T-helper 1 cell treated with Interleukin-12 subunit alpha and Interleukin-12 subunit beta and Interleukin-4 antibody, amounts not matched to agents 30 μg/mL and 1 μg/mL, for 36 hours (primary cell): ENCODE data around the gene KIAA0232.

Experiments
- H3K27ac Mint-ChIP-seq: one replicate; pipeline ENCODE4 v1.8.0; 2021; ENCODE audit warnings: mild to moderate bottlenecking, mixed read lengths
- H3K27me3 Mint-ChIP-seq: one replicate; pipeline ENCODE4 v1.8.0; 2021; ENCODE audit warnings: low read depth, mixed read lengths
- H3K36me3 Mint-ChIP-seq: one replicate; pipeline ENCODE4 v1.8.0; 2021; ENCODE audit warnings: low read depth, mixed read lengths
- H3K4me1 Mint-ChIP-seq: one replicate; pipeline ENCODE4 v1.8.0; 2021; ENCODE audit warnings: low read depth, mixed read lengths
- H3K4me3 Mint-ChIP-seq: one replicate; pipeline ENCODE4 v1.8.0; 2021; ENCODE audit warnings: mild to moderate bottlenecking, moderate library complexity, mixed read lengths
- H3K9me3 Mint-ChIP-seq: one replicate; pipeline ENCODE4 v1.8.0; 2021; ENCODE audit warnings: mixed read lengths

KIAA0232 gene

DNA sequence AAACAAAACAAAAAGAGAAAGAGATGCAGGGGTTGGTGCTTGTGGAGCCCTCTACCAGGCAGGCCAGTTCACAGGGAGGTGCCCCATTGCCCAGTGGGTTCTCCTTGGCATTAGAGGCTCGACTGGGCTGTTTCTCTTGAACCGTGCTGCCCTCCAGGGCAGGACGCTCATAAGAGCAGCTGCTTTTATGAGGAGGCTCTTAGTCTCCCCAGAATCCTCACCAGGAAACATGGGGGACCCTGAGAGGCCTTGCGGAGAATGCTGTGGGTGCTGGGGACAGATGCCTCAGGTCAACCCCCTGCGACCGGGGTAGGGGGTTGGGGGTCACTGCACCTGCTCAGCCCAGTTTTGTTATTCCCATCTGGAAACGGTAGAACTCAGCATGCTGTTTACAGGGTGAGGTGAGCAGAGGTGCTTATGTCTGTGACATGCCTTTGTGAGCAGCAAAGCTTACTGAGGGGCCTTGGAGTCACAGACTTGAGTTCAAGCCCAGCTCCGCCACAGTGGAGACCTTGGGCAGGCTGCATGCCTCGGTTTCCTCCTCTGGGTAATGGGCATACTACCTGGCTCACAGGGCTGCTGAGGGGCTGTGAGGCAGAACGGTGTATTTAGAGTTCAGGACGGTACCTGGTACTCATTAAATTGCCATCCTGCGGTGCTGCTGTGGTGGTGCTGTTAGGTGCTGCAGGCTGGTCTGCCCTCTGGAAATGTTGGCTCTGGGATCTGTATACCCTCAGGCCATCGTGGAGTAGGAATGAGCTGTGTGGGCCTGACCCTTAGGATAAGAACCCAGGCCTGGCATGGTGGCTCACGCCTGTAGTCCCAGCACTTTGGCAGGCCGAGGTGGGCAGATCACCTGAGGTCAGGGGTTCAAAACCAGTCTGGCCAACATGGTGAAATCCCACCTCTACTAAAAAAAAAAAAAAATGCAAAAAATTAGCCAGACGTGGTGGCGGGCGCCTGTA lies 132.8 kb downstream of the KIAA0232 start:
- Mint-ChIP-seq H3K27me3 (no peaks in the 10 kb centered on the region), H3K27ac (peak overlapping the region; percentile 62), H3K36me3 (peaks cover 8% of the 10 kb centered on the region), H3K4me3 (no peak overlapping the region), H3K4me1 (peaks cover 68% of the 10 kb centered on the region), H3K9me3 (no peaks in the 10 kb centered on the region)

DNA sequence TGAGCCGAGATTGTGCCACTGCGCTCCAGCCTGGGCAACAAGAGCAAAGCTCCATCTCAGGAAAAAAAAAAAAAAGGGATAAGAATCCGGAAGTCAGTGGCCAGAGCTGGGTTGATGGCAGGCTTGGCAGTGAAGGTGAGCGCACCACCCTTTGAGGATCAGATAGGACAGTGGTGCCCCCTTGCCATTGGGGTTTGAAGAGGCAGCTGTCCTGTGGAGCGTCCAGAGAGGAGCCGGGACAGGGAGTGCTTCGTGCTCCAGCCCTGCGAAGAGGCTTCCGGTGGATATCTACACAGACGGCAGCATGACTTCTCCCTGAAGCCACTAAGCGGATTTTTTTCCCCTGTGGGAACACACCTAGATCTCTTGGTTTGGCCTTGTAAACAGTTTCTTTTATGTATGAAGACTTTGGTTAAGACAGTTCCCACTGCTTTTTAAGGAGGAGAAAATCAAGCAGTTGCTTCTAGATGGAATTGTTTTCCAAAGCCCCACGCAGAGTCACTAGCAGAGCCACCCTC lies 133.6 kb downstream of the KIAA0232 start:
- Mint-ChIP-seq H3K27me3 (no peaks in the 10 kb centered on the region), H3K27ac (peak overlapping the region; percentile 88), H3K4me1 (peaks cover 60% of the 10 kb centered on the region), H3K4me3 (peak overlapping the region; percentile 54), H3K9me3 (no peaks in the 10 kb centered on the region), H3K36me3 (peaks cover 8% of the 10 kb centered on the region)

DNA sequence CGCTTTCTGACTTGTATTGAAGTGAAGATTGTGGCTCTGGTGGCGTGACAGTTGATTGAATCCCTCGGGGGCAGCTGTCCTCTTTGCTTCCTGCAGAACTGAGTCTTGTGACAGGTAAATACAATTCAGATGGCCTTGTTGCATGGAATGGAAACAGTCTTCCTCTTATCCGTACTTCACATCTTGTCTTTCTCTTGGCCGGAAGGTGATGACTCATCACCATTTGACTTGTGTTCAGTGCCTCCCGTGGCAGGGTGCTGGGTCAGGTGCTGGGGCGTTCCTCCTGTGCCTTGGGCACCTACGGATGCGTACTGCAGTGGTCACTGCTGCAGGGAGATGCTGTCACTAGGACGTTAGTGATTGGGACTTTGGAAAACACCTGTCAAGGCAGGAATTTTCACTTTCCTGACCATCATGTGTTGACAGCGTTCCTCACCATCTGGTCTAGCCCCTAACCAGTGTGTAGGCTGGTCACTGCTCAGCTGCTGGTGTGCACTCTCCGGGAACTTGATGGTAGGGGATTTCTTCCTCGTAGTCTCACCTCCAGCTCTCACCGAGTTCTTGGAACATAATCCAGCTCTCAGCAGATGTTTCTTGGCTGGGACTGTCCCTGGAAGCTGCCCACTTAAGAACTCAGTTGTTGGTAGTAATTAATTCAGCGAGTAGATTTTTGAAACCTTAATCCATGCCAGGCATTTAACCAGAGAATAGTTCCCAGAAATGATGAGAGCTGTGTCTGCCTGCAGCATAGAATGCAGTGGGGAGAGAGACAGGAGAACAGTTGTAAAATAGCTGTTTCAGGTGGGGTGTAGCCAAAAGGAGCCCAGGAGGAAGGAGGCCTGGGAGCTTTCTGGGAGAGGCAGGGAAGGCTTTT lies 134.3 kb downstream of the KIAA0232 start:
- H3K9me3 Mint-ChIP-seq = no peaks in the 10 kb centered on the region
- H3K27ac Mint-ChIP-seq = peak overlapping the region; percentile 88
- peaks cover 5% of the 10 kb centered on the region for H3K36me3 Mint-ChIP-seq
- H3K4me3 Mint-ChIP-seq = peak overlapping the region; percentile 54
- H3K27me3 Mint-ChIP-seq = no peaks in the 10 kb centered on the region
- H3K4me1 Mint-ChIP-seq = peaks cover 57% of the 10 kb centered on the region

DNA sequence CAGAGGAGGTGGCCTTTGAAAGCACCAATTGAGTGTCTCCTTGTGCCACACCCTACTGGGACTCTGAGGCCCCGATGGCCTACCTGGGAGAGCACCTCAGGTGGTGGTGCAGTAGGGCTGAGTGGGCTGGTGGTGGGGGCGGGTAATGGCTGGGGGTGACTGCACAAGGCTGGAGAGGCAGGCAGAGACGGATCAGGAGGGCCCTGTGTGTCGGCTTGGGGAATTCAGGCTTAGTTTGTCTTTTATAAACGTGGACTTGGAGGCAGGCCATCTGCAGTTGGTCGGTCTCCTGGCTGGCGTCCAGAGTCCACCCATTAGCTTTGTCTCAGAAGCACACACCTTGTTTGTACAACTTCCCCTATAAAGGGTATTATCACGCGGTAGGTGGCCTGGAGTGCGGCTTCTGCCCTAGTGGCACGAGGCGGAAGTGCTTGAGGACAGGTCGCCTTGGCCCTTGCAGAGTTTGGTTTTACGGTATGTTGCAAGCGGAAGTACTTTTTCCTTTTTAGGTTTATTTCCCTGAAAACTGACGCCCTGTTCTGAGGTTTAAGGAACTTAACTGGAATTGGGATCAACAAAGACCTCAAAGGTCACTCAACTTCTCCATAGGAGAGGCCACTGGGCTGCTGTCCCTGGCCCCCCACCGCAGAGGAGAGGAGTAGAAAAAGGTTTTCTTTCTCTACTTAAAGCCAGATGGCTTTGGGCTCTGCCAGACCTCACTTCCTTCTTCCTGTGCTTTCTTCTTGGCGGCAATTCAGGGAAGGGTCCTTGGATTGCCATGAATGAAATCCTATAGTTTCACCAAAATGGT lies 135.1 kb downstream of the KIAA0232 start:
- Mint-ChIP-seq H3K9me3 (no peaks in the 10 kb centered on the region), H3K27ac (peak overlapping the region; percentile 88), H3K36me3 (peaks cover 5% of the 10 kb centered on the region), H3K27me3 (no peaks in the 10 kb centered on the region), H3K4me1 (peaks cover 57% of the 10 kb centered on the region), H3K4me3 (peak overlapping the region; percentile 54)

DNA sequence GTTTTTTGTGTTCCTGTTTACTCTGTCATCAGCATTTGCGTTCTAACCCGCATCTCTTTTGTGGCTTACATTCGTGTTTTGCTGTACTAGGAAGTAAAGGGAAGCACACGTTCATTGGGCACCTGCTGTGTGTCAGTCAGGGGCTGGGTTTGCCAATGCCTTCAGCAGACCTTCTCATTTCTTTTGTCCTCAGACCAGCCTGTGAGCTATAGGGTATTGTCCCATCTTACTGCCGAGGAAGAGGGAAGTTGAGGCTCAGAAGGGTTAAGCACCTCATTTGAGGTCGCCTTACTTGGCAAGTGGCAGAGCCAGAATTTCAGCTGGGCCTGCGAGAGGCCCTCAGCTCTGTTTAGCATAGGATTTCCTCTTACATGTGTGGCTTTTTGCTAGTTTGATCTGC lies 135.8 kb downstream of the KIAA0232 start:
- Mint-ChIP-seq H3K27ac (peak overlapping the region; percentile 88), H3K4me3 (peak overlapping the region; percentile 54), H3K4me1 (peaks cover 52% of the 10 kb centered on the region), H3K36me3 (peaks cover 6% of the 10 kb centered on the region), H3K9me3 (no peaks in the 10 kb centered on the region), H3K27me3 (no peaks in the 10 kb centered on the region)

DNA sequence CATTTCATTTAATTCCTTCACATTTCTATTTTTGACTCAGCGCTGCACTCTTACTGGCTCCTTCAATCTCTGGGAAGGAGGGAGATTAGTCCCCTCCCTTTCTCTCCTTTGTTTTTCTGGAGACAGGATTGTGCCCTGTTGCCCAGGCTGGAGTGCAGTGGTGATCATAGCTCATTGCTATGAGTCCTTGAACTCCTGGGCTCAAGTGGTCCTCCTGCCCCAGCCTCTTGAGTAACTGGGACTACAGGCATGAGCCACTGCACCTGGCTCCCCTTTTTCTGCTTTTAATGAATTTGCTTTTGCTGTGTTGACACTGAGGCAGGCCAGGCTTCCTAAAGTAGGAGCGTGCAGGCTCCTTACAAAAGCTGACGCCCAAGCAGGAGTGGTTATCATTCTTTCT lies 137.6 kb downstream of the KIAA0232 start:
- H3K4me1 Mint-ChIP-seq = peaks cover 57% of the 10 kb centered on the region
- H3K27ac Mint-ChIP-seq = peak overlapping the region; percentile 12
- H3K36me3 Mint-ChIP-seq = peaks cover 23% of the 10 kb centered on the region
- H3K4me3 Mint-ChIP-seq = no peak overlapping the region
- H3K9me3 Mint-ChIP-seq = no peaks in the 10 kb centered on the region
- H3K27me3 Mint-ChIP-seq = no peaks in the 10 kb centered on the region

DNA sequence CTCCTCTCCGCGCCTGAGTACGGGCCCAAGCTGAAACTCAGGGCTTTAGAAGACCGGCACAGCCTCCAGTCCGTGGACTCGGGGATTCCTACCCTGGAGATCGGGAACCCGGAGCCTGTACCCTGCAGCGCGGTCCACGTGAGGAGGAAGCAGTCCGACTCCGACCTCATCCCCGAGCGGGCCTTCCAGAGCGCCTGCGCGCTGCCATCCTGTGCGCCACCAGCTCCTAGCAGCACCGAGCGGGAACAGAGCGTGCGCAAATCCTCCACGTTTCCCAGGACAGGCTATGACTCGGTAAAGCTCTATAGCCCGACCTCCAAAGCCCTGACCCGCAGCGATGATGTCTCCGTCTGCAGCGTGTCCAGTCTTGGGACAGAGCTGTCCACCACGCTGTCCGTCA lies 141.0 kb downstream of the KIAA0232 start:
- H3K4me3 Mint-ChIP-seq = no peak overlapping the region
- no peak overlapping the region for H3K27ac Mint-ChIP-seq
- no peaks in the 10 kb centered on the region for H3K9me3 Mint-ChIP-seq
- H3K27me3 Mint-ChIP-seq = no peaks in the 10 kb centered on the region
- peaks cover 41% of the 10 kb centered on the region for H3K36me3 Mint-ChIP-seq
- peaks cover 57% of the 10 kb centered on the region for H3K4me1 Mint-ChIP-seq

DNA sequence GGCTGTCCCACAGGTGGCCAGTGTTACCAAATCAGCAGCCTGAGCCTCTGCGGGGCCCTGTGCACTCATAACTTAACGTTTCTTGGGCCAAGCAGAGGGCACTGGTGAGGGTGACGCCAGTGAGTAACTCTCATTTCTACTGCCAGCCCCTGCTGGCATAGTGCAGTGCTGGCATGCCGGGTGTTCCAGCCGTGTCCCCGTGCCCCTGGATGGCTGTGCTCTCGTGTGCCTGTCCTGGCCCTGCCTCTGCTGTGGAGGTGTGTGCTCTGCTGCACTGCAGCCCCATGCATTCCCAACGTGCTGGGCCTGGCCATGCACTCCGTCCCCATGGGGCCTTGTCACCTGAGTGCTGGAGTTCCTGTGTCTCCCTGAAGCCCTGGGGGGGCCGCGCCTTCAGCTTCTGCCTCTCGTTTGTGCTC lies 141.8 kb downstream of the KIAA0232 start:
- no peaks in the 10 kb centered on the region for H3K27me3 Mint-ChIP-seq
- H3K36me3 Mint-ChIP-seq = peaks cover 49% of the 10 kb centered on the region

DNA sequence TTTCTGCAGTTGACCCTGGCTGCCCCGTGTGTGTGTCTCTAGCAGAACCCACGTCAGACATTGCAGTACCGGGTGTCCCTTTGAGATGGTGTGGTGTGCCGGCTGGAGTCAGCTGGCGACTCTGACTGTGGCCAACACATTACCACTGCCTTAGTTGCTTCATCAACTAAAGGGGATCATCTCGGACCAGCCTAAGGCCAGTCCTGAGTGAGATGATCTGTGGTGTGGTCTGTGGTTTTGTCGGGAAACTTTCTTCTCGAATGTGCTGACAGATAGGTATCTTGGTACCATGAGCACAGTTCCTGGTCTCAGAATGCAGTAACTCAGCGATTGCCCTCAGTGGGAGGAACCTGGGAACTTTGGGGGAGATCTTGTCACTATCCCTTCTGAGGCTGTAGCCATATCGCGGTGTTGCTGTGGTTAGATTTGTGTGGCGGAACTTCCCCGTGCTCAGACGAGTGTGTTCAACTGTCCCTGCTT lies 142.9 kb downstream of the KIAA0232 start:
- peak overlapping the region; percentile 78 for H3K27ac Mint-ChIP-seq
- peaks cover 55% of the 10 kb centered on the region for H3K36me3 Mint-ChIP-seq
- no peaks in the 10 kb centered on the region for H3K9me3 Mint-ChIP-seq
- peak overlapping the region; percentile 69 for H3K4me3 Mint-ChIP-seq
- H3K27me3 Mint-ChIP-seq = no peaks in the 10 kb centered on the region
- peaks cover 61% of the 10 kb centered on the region for H3K4me1 Mint-ChIP-seq

More for the DNA sequence above, 141.8 kb downstream of the KIAA0232 start:
- H3K4me3 Mint-ChIP-seq = no peak overlapping the region
- H3K4me1 Mint-ChIP-seq = peaks cover 59% of the 10 kb centered on the region
- no peaks in the 10 kb centered on the region for H3K9me3 Mint-ChIP-seq
- H3K27ac Mint-ChIP-seq = no peak overlapping the region

DNA sequence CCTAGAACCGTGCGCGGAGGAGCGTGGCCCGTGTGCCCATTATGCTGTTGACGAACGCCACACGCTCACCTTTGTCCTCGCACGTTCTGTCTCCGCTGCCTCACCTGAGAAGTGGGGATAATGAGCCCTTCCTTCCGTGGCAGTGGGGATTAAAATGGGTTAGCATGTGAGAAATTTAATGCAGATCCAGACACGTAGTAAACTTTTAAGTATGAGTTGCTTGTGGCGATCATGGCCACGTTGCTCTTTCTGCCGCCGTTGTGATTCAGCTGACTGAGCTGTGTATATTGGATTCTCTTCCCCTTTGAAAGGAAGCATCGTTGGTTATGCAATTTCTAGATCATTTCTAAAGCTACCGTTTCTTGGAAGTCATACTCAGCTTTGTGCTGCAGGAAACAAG lies 143.6 kb downstream of the KIAA0232 start:
- H3K27me3 Mint-ChIP-seq = no peaks in the 10 kb centered on the region
- peak overlapping the region; percentile 69 for H3K4me3 Mint-ChIP-seq
- H3K4me1 Mint-ChIP-seq = peaks cover 61% of the 10 kb centered on the region
- H3K9me3 Mint-ChIP-seq = no peaks in the 10 kb centered on the region
- H3K36me3 Mint-ChIP-seq = peaks cover 55% of the 10 kb centered on the region
- peak overlapping the region; percentile 78 for H3K27ac Mint-ChIP-seq

DNA sequence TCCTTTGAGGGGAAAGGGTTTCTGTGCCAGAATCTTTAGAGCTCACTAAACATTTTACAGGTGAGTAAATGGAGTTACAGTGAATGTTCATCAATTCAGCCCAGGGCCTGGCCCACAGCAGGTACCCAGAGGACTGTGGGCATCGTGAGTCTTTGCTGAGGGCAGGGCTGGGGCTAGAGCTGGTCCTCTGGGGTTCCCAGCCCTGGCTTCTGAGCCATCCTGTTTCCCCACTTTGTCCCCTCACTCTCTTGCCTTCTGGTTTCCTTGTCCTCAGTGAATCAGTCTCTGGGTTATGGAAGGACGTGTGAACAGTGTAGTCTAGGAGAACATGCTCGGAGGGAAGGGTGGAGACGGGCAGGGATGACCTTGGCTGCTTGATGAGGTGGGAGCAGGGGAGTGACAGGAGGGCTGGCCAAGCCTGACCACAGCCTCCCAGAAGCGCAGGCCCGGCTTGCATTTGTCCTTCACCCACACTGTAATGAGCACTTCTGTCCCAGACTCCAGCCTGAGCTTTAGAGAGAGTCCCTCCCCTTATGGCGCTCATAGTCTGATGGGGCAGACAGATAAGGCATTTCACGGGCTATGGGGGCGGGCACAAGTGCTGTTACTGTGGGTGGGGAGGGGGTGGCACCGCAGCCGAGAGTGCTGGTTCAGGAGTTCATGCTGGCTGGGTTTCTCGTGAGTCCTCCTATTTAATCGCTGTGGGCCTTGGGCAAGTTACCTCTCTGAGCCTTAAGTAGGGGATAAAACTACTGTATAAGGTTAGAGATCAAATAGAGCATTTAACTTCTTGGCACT lies 144.4 kb downstream of the KIAA0232 start:
- peak overlapping the region; percentile 78 for H3K27ac Mint-ChIP-seq
- H3K4me3 Mint-ChIP-seq = peak overlapping the region; percentile 69
- peaks cover 63% of the 10 kb centered on the region for H3K4me1 Mint-ChIP-seq
- peaks cover 60% of the 10 kb centered on the region for H3K36me3 Mint-ChIP-seq
- H3K9me3 Mint-ChIP-seq = no peaks in the 10 kb centered on the region
- no peaks in the 10 kb centered on the region for H3K27me3 Mint-ChIP-seq

DNA sequence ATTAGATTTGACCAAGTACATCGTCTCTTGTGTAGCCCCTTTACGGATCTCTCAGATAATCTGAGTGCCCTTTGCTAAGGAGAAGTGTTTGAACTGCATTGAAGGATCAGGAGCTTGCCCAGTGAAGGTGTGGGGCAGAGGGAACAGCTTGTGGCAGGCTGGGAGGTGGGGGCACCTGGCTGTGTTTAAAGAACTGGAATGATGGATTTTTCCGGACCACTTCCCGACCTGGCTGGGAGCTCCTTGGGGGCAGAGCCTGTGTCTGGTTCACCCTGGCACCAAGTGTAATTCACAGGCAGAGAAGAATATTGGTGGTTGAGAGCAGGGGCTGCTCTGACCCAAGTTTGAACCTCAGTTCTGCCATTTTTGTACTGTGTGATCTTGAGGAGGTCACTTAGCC lies 145.6 kb downstream of the KIAA0232 start:
- H3K27me3 Mint-ChIP-seq = no peaks in the 10 kb centered on the region
- H3K4me3 Mint-ChIP-seq = no peak overlapping the region
- peaks cover 61% of the 10 kb centered on the region for H3K4me1 Mint-ChIP-seq
- peaks cover 64% of the 10 kb centered on the region for H3K36me3 Mint-ChIP-seq
- no peak overlapping the region for H3K27ac Mint-ChIP-seq
- no peaks in the 10 kb centered on the region for H3K9me3 Mint-ChIP-seq

DNA sequence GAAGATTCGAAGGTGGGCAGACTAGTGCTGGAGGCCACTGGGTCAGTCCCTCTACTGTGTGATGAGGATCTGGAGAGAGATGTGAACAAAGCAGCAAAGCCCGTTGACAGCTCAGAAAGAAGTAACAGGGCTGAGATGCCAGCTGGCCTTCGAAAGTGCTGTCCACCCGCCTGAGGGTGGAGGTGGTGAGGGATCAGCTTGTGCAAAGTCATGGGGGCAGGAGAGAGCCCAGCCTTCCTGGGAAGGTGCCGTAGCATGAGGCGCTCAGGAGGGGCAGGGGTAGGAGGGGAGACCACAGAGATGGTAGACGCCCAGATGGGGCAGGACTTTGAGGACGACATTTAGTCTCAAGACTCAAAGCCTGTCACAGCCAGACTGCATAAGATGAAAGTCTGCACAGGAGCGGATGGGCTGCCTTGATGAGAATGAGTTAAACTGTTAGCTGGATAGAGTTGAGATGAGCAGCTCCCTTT lies 146.8 kb downstream of the KIAA0232 start:
- Mint-ChIP-seq H3K36me3 (peaks cover 64% of the 10 kb centered on the region), H3K4me1 (peaks cover 65% of the 10 kb centered on the region)

More for the DNA sequence above, 146.8 kb downstream of the KIAA0232 start:
- peak overlapping the region; percentile 10 for H3K27ac Mint-ChIP-seq
- no peak overlapping the region for H3K4me3 Mint-ChIP-seq
- H3K27me3 Mint-ChIP-seq = no peaks in the 10 kb centered on the region
- H3K9me3 Mint-ChIP-seq = no peaks in the 10 kb centered on the region
